LNCaP clone FGC (cell line): ENCODE data around the gene CS.

Experiments used
- DNase-seq: peaks from one replicate; pipeline ENCODE4 v3.0.0-alpha.2; 2011; ENCODE audit warnings: low read depth
- H3K4me3 ChIP-seq: 2 replicates; pipeline ENCODE4 v1.5.1; 2011; ENCODE audit warnings: mild to moderate bottlenecking, low read depth, low read length, control low read depth
- CTCF ChIP-seq: IDR thresholded peaks from 2 replicates; pipeline ENCODE4 v1.5.1; 2012; ENCODE audit warnings: mild to moderate bottlenecking; ENCODE audit not compliant: control insufficient read depth, insufficient read depth; ENCODE audit errors: extremely low read depth

CS gene

GRCh38 chr12:56304276-56304675, 4.1 kb upstream of the CS start:
- H3K4me3 ChIP-seq: no peak overlapping the region
- TF ChIP-seq CTCF: no peak
- DNase-seq: no peak

GRCh38 chr12:56300644-56301464, 724 bp upstream of the CS start:
- DNase-seq: no peak
- peak overlapping the region; percentile 98 for H3K4me3 ChIP-seq
- TF ChIP-seq CTCF: no peak

GRCh38 chr12:56299308-56299852, 750 bp downstream of the CS start:
- DNase-seq: peak; percentile 69

GRCh38 chr12:56298828-56299227, 1.3 kb downstream of the CS start:
- no peak for TF ChIP-seq CTCF
- H3K4me3 ChIP-seq: peak overlapping the region; percentile 98
- DNase-seq: no peak

More at GRCh38 chr12:56299308-56299852, 750 bp downstream of the CS start:
- peak overlapping the region; percentile 98 for H3K4me3 ChIP-seq
- no peak for TF ChIP-seq CTCF

- H3K4me3 ChIP-seq: no peak overlapping the region
- DNase-seq: no peak
- TF ChIP-seq CTCF: no peak
Measured at GRCh38 chr12:56297400-56297799, 2.7 kb downstream of the CS start.

GRCh38 chr12:56296295-56296694, 3.8 kb downstream of the CS start:
- no peak overlapping the region for H3K4me3 ChIP-seq

More at GRCh38 chr12:56296295-56296694, 3.8 kb downstream of the CS start:
- no peak for DNase-seq
- no peak for TF ChIP-seq CTCF
